Gastrocnemius medialis (tissue), 4 donors: ENCODE measurements around the gene G0S2. TPM values are rescaled to one million over a fixed set of nuclear protein-coding genes. Genes with fewer than 3 reads are reported as not detected.

ENCODE experiments used
- ATAC-seq, 2 donors: fragments of 150-250 bp; one replicate each; pipeline ENCODE4 v1.9.1; 2016
- DNase-seq, 2 donors: peaks; one replicate each; pipeline ENCODE4 v3.0.0-alpha.2; 2019
- H3K27ac ChIP-seq, 4 donors: fragments of 200-600 bp; sonication (generic); 1 replicate in 1 of 4; 2 replicates in 3 of 4; pipeline ENCODE4 v1.5.1; 2016 to 2018; ENCODE audit warnings: mild to moderate bottlenecking in 2 of 4, moderate library complexity in 1 of 4
- H3K27me3 ChIP-seq, 3 donors: fragments of 200-600 bp; sonication (generic) in 2 of 3; 1 replicate in 1 of 3; 2 replicates in 2 of 3; pipeline versions ENCODE4 v1.5.1 to v1.6.0; 2016 to 2019; ENCODE audit warnings: mild to moderate bottlenecking in 1 of 3, moderate library complexity in 1 of 3
- H3K36me3 ChIP-seq, 2 donors: fragments of 200-600 bp; sonication (generic) in 1 of 2; one replicate each; pipeline ENCODE4 v1.5.1; 2017 to 2018
- H3K4me1 ChIP-seq, 2 donors: fragments of 200-600 bp; sonication (generic) in 1 of 2; one replicate each; pipeline ENCODE4 v1.5.1; 2016 to 2017; ENCODE audit warnings: mild to moderate bottlenecking in 2 of 2
- H3K4me3 ChIP-seq, 4 donors: fragments of 200-600 bp; sonication (generic) in 3 of 4; 1 replicate in 1 of 4; 2 replicates in 3 of 4; pipeline ENCODE4 v1.5.1; 2016 to 2019; ENCODE audit warnings: mild to moderate bottlenecking in 2 of 4
- H3K9me3 ChIP-seq, 3 donors: fragments of 200-600 bp; sonication (generic) in 2 of 3; 1 replicate in 1 of 3; 2 replicates in 2 of 3; pipeline ENCODE4 v1.5.1; 2016 to 2019
- POLR2A ChIP-seq, 2 donors: fragments of 450-650 bp; IDR thresholded peaks; one replicate each; pipeline ENCODE4 v1.6.1; 2017; ENCODE audit warnings: antibody characterized with exemption in 2 of 2, mild to moderate bottlenecking in 2 of 2, moderate library complexity in 2 of 2
- in situ Hi-C, 4 donors: fragments of 200-750 bp; cut with MboI; loops; one replicate each; pipeline versions ENCODE4 v1.15.0 to v1.8.0; 2017; ENCODE audit warnings: low sequenced_read_pairs in 4 of 4
- intact Hi-C: fragments of 100-400 bp; cut with DNase I; formaldehyde crosslinking; loops from one replicate; pipeline ENCODE4 v1.15.1; 2023; ENCODE audit warnings: low total_unique reads
- total RNA-seq, 4 donors: library from RNA; depleted of rRNA; stranded (reverse); fragments of >200 nt; gene quantifications; one replicate each; pipeline versions ENCODE4 v1.1.0 to v1.2.3, GENCODE V29; 2016
- TF ChIP-seq, protein P1 (sequence below), 5 experiments: fragments of 450-650 bp in 3 of 5; fragments of 200-600 bp in 2 of 5; sonication (generic) in 2 of 5; IDR thresholded peaks in 4 of 5; conservative IDR thresholded peaks in 1 of 5; 1 replicate in 4 of 5; 2 replicates in 1 of 5; pipeline ENCODE4 v1.5.1; 2016 to 2019; ENCODE audit warnings: antibody characterized with exemption in 5 of 5, mild to moderate bottlenecking in 3 of 5, moderate library complexity in 3 of 5

The G0S2 gene
- total RNA-seq, 4 donors from 2014 or later, result 29.1 to 1,155 (median 83.4) TPM

DNA sequence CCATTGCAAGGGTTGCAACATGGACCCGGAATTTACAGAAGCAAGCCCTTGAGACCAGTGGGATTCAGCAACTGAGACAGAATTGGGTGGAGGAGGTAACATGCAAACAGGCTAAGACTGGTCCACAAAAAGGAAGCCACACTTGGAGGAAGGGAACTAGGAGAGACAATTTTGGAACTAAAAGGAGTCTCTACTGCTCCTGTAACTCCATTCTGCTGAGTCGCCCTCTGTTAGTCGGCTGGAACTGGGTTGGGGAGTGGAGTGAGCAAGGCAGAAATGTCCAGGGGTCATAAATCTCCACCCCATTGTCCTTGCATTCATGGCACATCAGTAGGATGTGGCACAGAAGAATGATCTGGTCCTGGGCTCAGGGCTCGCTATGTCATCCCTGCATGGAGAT, 28.1 kb upstream of the G0S2 start:
- H3K4me1 ChIP-seq, result peaks cover 67 to 68% of the 10 kb centered on the region in 2 donors
- no peak for DNase-seq
- H3K36me3 ChIP-seq, result no peaks in the 10 kb centered on the region
- no peak overlapping the region for H3K4me3 ChIP-seq
- H3K9me3 ChIP-seq, result no peaks in the 10 kb centered on the region
- intact Hi-C loops, result loop anchor here (5.0 kb wide), 1 partner anchor 45 kb away; no protein-coding TSS in a partner anchor
- no peak for ATAC-seq
- H3K27me3 ChIP-seq, result no peaks in the 10 kb centered on the region
- peak overlapping the region in 1 of 4 donors; percentile 9 for H3K27ac ChIP-seq
- no peak for TF ChIP-seq POLR2A (IDR thresholded peaks at IDR 0.05)
- in situ Hi-C loops, result no loop called here

DNA sequence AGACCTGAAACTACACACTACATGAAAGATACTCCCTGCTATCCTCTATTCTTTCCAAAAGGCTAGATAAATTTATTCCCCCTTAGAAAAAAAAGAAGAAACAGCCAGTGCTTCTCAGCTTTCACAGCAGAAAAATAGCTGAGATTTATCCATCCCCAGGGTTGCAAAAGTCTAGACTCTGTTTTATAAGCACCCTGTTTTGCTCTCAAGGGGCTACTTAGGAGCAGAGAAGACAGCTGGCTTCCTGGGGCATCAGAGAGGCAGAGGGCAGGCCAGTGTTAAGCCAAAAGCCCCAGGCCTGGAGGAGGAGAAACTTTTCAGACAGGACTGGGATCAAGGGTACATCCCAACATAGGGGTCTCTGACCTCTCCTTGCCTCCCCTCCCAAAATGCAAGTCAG, 26.9 kb upstream of the G0S2 start:
- no peaks in the 10 kb centered on the region for H3K9me3 ChIP-seq
- ATAC-seq, result no peak
- H3K27ac ChIP-seq, result peak overlapping the region; percentile 55 to 75 (median 64)
- H3K27me3 ChIP-seq, result no peaks in the 10 kb centered on the region
- no peaks in the 10 kb centered on the region for H3K36me3 ChIP-seq
- DNase-seq, result no peak
- H3K4me3 ChIP-seq, result no peak overlapping the region
- TF ChIP-seq, protein P1, sequence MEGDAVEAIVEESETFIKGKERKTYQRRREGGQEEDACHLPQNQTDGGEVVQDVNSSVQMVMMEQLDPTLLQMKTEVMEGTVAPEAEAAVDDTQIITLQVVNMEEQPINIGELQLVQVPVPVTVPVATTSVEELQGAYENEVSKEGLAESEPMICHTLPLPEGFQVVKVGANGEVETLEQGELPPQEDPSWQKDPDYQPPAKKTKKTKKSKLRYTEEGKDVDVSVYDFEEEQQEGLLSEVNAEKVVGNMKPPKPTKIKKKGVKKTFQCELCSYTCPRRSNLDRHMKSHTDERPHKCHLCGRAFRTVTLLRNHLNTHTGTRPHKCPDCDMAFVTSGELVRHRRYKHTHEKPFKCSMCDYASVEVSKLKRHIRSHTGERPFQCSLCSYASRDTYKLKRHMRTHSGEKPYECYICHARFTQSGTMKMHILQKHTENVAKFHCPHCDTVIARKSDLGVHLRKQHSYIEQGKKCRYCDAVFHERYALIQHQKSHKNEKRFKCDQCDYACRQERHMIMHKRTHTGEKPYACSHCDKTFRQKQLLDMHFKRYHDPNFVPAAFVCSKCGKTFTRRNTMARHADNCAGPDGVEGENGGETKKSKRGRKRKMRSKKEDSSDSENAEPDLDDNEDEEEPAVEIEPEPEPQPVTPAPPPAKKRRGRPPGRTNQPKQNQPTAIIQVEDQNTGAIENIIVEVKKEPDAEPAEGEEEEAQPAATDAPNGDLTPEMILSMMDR (IDR thresholded peaks at IDR 0.05 in 4 of 5, conservative IDR thresholded peaks at IDR 0.05 in 1 of 5), result no peak
- in situ Hi-C loops, result no loop called here
- H3K4me1 ChIP-seq, result peaks cover 61 to 65% of the 10 kb centered on the region in 2 donors
- intact Hi-C loops, result loop anchor here (5.0 kb wide), 1 partner anchor 44 kb away; no protein-coding TSS in a partner anchor

DNA sequence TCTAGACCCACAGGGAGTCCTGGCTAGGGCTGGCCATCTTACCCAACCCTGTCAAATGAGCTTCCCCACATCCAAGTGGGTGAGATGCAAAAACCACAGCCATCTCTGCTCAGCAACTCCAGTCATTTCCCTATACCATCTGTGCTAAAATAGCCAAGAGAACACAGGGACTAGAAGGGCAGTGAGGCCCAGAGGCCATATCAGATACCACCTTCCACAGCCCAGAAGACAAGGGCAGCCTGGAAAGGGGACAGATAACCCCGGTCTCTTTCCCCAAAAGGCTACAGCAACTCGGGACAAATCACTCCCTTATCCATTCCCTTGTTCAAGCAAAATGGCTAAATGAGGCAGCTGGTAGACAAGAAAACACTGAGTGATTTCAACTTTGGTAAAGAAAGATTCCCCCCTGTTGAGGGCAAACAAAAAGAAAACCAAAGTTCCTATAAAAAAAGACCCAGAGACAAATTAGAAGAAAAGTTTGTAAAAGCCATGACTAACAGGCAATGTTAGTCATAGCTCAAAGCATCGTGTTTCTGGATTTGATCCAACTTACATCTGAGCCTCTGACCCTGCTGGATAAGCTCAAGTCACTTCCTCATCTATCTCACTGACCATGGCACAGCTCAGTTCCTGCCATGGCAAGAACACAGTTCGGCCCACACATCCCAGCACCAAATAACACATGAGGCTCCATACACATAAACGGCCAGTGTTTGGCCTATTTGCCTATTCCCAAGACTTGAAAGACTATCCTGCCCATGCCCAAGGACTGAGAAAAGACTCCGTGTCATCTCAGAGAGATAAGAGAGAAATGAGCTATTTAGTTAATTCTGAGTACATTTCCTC, 26.1 kb upstream of the G0S2 start:
- in situ Hi-C loops, result no loop called here
- peaks cover 62 to 65% of the 10 kb centered on the region in 2 donors for H3K4me1 ChIP-seq
- ATAC-seq (peak; percentile 71 to 73), DNase-seq (no peak)
- intact Hi-C loops, result loop anchor here (5.0 kb wide), 1 partner anchor 43 kb away; no protein-coding TSS in a partner anchor
- TF ChIP-seq, protein P1 (IDR thresholded peaks at IDR 0.05 in 4 of 5, conservative IDR thresholded peaks at IDR 0.05 in 1 of 5), result no peak
- no peak for TF ChIP-seq POLR2A (IDR thresholded peaks at IDR 0.05)
- H3K27ac ChIP-seq, result peak overlapping the region; percentile 64 to 75 (median 68)
- H3K9me3 ChIP-seq, result no peaks in the 10 kb centered on the region
- no peaks in the 10 kb centered on the region for H3K36me3 ChIP-seq
- H3K27me3 ChIP-seq, result no peaks in the 10 kb centered on the region
- no peak overlapping the region for H3K4me3 ChIP-seq

DNA sequence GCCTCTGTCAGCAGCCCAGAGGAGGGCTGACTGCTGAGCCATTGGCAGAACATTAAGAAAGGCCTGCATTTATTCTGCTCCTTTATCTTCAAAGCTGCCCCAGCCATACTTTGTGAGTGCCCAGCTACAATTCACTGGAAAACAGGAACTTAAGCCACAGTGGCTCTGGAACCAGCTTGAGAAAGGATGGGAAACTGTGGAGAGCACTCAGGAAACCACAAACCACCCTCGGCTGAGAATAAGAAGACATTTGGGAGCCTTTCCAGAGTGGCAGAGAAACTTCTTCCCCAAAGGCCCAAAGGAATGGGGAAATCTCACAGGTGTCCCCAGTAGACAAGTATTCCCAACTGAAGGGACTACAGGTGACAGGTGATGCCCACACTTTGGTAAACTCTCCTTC, 24.8 kb upstream of the G0S2 start:
- intact Hi-C loops, result no loop called here
- Histone ChIP-seq H3K9me3 (no peaks in the 10 kb centered on the region), H3K4me3 (no peak overlapping the region), H3K36me3 (no peaks in the 10 kb centered on the region), H3K27me3 (no peaks in the 10 kb centered on the region), H3K27ac (no peak overlapping the region), H3K4me1 (peaks cover 56 to 60% of the 10 kb centered on the region in 2 donors)
- no peak for TF ChIP-seq POLR2A (IDR thresholded peaks at IDR 0.05)
- TF ChIP-seq, protein P1 (IDR thresholded peaks at IDR 0.05 in 4 of 5, conservative IDR thresholded peaks at IDR 0.05 in 1 of 5), result no peak
- no peak for ATAC-seq
- no peak for DNase-seq
- in situ Hi-C loops, result no loop called here

DNA sequence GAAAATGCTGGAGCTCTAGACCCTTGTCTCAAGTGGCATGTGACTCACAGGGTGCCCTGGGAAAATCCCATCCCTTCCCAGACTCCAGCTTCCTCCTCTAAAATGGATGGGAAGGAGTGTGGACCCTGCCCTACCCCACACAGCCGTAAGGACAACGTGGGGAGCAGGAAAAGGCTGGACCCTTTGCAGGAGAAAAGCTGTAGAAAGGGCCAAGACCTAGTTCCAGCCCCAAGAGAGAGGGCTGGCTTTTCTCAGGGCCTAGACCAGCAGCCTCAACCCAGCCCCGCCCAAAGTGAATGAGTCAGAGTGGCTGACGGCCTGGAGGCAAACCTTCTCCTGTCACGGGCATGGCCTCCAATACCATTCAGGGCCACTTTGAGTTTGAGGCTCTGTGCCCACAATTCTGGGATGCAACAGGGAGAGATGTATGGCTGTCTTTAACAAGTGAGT, 24.0 kb upstream of the G0S2 start:
- H3K4me1 ChIP-seq, result peaks cover 49 to 53% of the 10 kb centered on the region in 2 donors
- TF ChIP-seq, protein P1 (IDR thresholded peaks at IDR 0.05 in 4 of 5, conservative IDR thresholded peaks at IDR 0.05 in 1 of 5), result no peak
- no peak for TF ChIP-seq POLR2A (IDR thresholded peaks at IDR 0.05)
- DNase-seq, result peak in 1 of 2 donors; percentile 61
- intact Hi-C loops (no loop called here), in situ Hi-C loops (no loop called here)
- H3K4me3 ChIP-seq, result no peak overlapping the region
- peak overlapping the region in 2 of 4 donors; percentile 10 to 36 for H3K27ac ChIP-seq
- ATAC-seq, result peak; percentile 40 to 41
- no peaks in the 10 kb centered on the region for H3K9me3 ChIP-seq
- H3K36me3 ChIP-seq, result no peaks in the 10 kb centered on the region
- H3K27me3 ChIP-seq, result no peaks in the 10 kb centered on the region
